ENCODE data around the gene SEC24C.

- TF ChIP-seq, protein P1, sequence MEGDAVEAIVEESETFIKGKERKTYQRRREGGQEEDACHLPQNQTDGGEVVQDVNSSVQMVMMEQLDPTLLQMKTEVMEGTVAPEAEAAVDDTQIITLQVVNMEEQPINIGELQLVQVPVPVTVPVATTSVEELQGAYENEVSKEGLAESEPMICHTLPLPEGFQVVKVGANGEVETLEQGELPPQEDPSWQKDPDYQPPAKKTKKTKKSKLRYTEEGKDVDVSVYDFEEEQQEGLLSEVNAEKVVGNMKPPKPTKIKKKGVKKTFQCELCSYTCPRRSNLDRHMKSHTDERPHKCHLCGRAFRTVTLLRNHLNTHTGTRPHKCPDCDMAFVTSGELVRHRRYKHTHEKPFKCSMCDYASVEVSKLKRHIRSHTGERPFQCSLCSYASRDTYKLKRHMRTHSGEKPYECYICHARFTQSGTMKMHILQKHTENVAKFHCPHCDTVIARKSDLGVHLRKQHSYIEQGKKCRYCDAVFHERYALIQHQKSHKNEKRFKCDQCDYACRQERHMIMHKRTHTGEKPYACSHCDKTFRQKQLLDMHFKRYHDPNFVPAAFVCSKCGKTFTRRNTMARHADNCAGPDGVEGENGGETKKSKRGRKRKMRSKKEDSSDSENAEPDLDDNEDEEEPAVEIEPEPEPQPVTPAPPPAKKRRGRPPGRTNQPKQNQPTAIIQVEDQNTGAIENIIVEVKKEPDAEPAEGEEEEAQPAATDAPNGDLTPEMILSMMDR (IDR thresholded peaks at IDR 0.05), result peak in 3 of 4 donors; percentile 6 to 18 (median 15)
- TF ChIP-seq POLR2A (IDR thresholded peaks at IDR 0.05), result no peak
Observed at GRCh38 chr10:73774637-73775036, 30.5 kb downstream of the SEC24C start.

Data from right lobe of liver (tissue), 4 donors.